PFSK-1 (cell line): ENCODE results near the gene DHRS9.

Experiments
- POLR2AphosphoS5 ChIP-seq: IDR thresholded peaks from 2 replicates; pipeline ENCODE4 v1.6.1; 2012; ENCODE audit warnings: low read depth, mild to moderate bottlenecking, control low read depth, low read length, moderate library complexity
- SIN3A ChIP-seq: IDR thresholded peaks from 2 replicates; pipeline ENCODE4 v1.6.1; 2012; ENCODE audit warnings: mild to moderate bottlenecking, low read length, moderate library complexity, borderline replicate concordance; ENCODE audit not compliant: insufficient read depth
- TAF1 ChIP-seq: IDR thresholded peaks from 2 replicates; pipeline ENCODE4 v1.6.1; 2012; ENCODE audit warnings: low read length, control low read depth, borderline replicate concordance; ENCODE audit not compliant: insufficient read depth

- TF ChIP-seq SIN3A, result no peak
- TF ChIP-seq TAF1, result no peak
- no peak for TF ChIP-seq POLR2AphosphoS5
Observed at GRCh38 chr2:169116993-169117392, 47.6 kb downstream of the DHRS9 start.
